ENCODE measurements around the gene CENPT.

The CENPT gene

GRCh38 chr16:67871256-67871655 is 23.8 kb upstream of the CENPT start:
- H3K9me3 ChIP-seq (ENCODE audit: insufficient read depth, low read length) = no peaks in the 10 kb centered on the region
- no peak overlapping the region for H3K27ac ChIP-seq (ENCODE audit: low read depth, low read length)
- no peak overlapping the region for H3K4me2 ChIP-seq (ENCODE audit: low read depth, low read length, poor library complexity, severe bottlenecking)
- H3K9ac ChIP-seq (ENCODE audit: low read length) = no peak overlapping the region
- no peaks in the 10 kb centered on the region for H3K36me3 ChIP-seq (ENCODE audit: low read length)
- H3K9me2 ChIP-seq (replicated peaks; ENCODE audit: insufficient read depth, low read length) = no peaks in the 10 kb centered on the region
- no peak overlapping the region for H3K4me3 ChIP-seq (ENCODE audit: insufficient read depth, low read length, poor library complexity, severe bottlenecking)
- H3K79me2 ChIP-seq (ENCODE audit: insufficient read depth, low read length) = peaks cover 33% of the 10 kb centered on the region
- H4K20me1 ChIP-seq (ENCODE audit: low read depth, low read length) = no peaks in the 10 kb centered on the region
- no peak overlapping the region for H2AFZ ChIP-seq (ENCODE audit: low read depth, low read length, severe bottlenecking)
- H3F3A ChIP-seq (ENCODE audit: insufficient read depth) = peaks cover 21% of the 10 kb centered on the region
- no peaks in the 10 kb centered on the region for H3K27me3 ChIP-seq (ENCODE audit: low read length)
- TF ChIP-seq CTCF (IDR thresholded peaks at IDR 0.05; ENCODE audit: insufficient read depth, low read length, poor library complexity, severe bottlenecking) = no peak

GRCh38 chr16:67869653-67870052 is 22.2 kb upstream of the CENPT start:
- no peaks in the 10 kb centered on the region for H3K27me3 ChIP-seq (ENCODE audit: low read length)
- peaks cover 21% of the 10 kb centered on the region for H3F3A ChIP-seq (ENCODE audit: insufficient read depth)
- H3K27ac ChIP-seq (ENCODE audit: low read depth, low read length) = no peak overlapping the region
- TF ChIP-seq CTCF (IDR thresholded peaks at IDR 0.05; ENCODE audit: insufficient read depth, low read length, poor library complexity, severe bottlenecking) = no peak
- TF ChIP-seq EZH2phosphoT487 (conservative IDR thresholded peaks at IDR 0.05; ENCODE audit: low read length) = no peak
- H3K9ac ChIP-seq (ENCODE audit: low read length) = no peak overlapping the region
- no peak overlapping the region for H3K4me2 ChIP-seq (ENCODE audit: low read depth, low read length, poor library complexity, severe bottlenecking)
- no peaks in the 10 kb centered on the region for H3K36me3 ChIP-seq (ENCODE audit: low read length)
- no peak overlapping the region for H2AFZ ChIP-seq (ENCODE audit: low read depth, low read length, severe bottlenecking)
- peaks cover 20% of the 10 kb centered on the region for H3K79me2 ChIP-seq (ENCODE audit: insufficient read depth, low read length)
- no peaks in the 10 kb centered on the region for H4K20me1 ChIP-seq (ENCODE audit: low read depth, low read length)
- H3K9me3 ChIP-seq (ENCODE audit: insufficient read depth, low read length) = no peaks in the 10 kb centered on the region
- H3K4me3 ChIP-seq (ENCODE audit: insufficient read depth, low read length, poor library complexity, severe bottlenecking) = no peak overlapping the region
- H3K9me2 ChIP-seq (replicated peaks; ENCODE audit: insufficient read depth, low read length) = no peaks in the 10 kb centered on the region

- H3K4me3 ChIP-seq (ENCODE audit: insufficient read depth, low read length, poor library complexity, severe bottlenecking) = no peak overlapping the region
- H3F3A ChIP-seq (ENCODE audit: insufficient read depth) = peaks cover 21% of the 10 kb centered on the region
- no peak overlapping the region for H3K9ac ChIP-seq (ENCODE audit: low read length)
- H3K36me3 ChIP-seq (ENCODE audit: low read length) = no peaks in the 10 kb centered on the region
- peaks cover 18% of the 10 kb centered on the region for H3K79me2 ChIP-seq (ENCODE audit: insufficient read depth, low read length)
- H4K20me1 ChIP-seq (ENCODE audit: low read depth, low read length) = no peaks in the 10 kb centered on the region
- H3K27me3 ChIP-seq (ENCODE audit: low read length) = no peaks in the 10 kb centered on the region
- H3K4me2 ChIP-seq (ENCODE audit: low read depth, low read length, poor library complexity, severe bottlenecking) = no peak overlapping the region
- H3K9me3 ChIP-seq (ENCODE audit: insufficient read depth, low read length) = no peaks in the 10 kb centered on the region
- no peak overlapping the region for H3K27ac ChIP-seq (ENCODE audit: low read depth, low read length)
- no peaks in the 10 kb centered on the region for H3K9me2 ChIP-seq (replicated peaks; ENCODE audit: insufficient read depth, low read length)
- H2AFZ ChIP-seq (ENCODE audit: low read depth, low read length, severe bottlenecking) = no peak overlapping the region
- no peak for TF ChIP-seq CTCF (IDR thresholded peaks at IDR 0.05; ENCODE audit: insufficient read depth, low read length, poor library complexity, severe bottlenecking)
- TF ChIP-seq EZH2phosphoT487 (conservative IDR thresholded peaks at IDR 0.05; ENCODE audit: low read length) = no peak
These were observed 20.8 kb upstream of the CENPT start for GRCh38 chr16:67868290-67868689.

GRCh38 chr16:67865318-67865717 is 17.8 kb upstream of the CENPT start:
- H3K9ac ChIP-seq (ENCODE audit: low read length) = no peak overlapping the region
- no peaks in the 10 kb centered on the region for H3K36me3 ChIP-seq (ENCODE audit: low read length)
- H3K27ac ChIP-seq (ENCODE audit: low read depth, low read length) = no peak overlapping the region
- no peaks in the 10 kb centered on the region for H3K9me3 ChIP-seq (ENCODE audit: insufficient read depth, low read length)
- 0 out of 2 replicates have a peak, but pooled peaks cover 5% of the 10 kb centered on the region for H3F3A ChIP-seq (ENCODE audit: insufficient read depth)
- H2AFZ ChIP-seq (ENCODE audit: low read depth, low read length, severe bottlenecking) = no peak overlapping the region
- H3K4me3 ChIP-seq (ENCODE audit: insufficient read depth, low read length, poor library complexity, severe bottlenecking) = no peak overlapping the region
- H3K79me2 ChIP-seq (ENCODE audit: insufficient read depth, low read length) = peaks cover 43% of the 10 kb centered on the region
- H3K27me3 ChIP-seq (ENCODE audit: low read length) = no peaks in the 10 kb centered on the region
- no peak overlapping the region for H3K4me2 ChIP-seq (ENCODE audit: low read depth, low read length, poor library complexity, severe bottlenecking)
- H3K9me2 ChIP-seq (replicated peaks; ENCODE audit: insufficient read depth, low read length) = no peaks in the 10 kb centered on the region
- TF ChIP-seq EZH2phosphoT487 (conservative IDR thresholded peaks at IDR 0.05; ENCODE audit: low read length) = no peak
- no peak for TF ChIP-seq CTCF (IDR thresholded peaks at IDR 0.05; ENCODE audit: insufficient read depth, low read length, poor library complexity, severe bottlenecking)
- no peaks in the 10 kb centered on the region for H4K20me1 ChIP-seq (ENCODE audit: low read depth, low read length)
